Effector memory CD4-positive, alpha-beta T cell (primary cell): ENCODE results near the gene EML4.
"Not testable (repeated sequence)": the region's sequence is repeated elsewhere in the genome, so short reads cannot be mapped to it uniquely, and the experiment has no call there.

Experiments
- DNase-seq, 3 donors: peaks; one replicate each; pipeline ENCODE4 v3.0.0-alpha.2; 2020
- H3K27ac ChIP-seq: 2 replicates; pipeline ENCODE4 v1.7.0; 2013; ENCODE audit warnings: mild to moderate bottlenecking, low read length, moderate library complexity; ENCODE audit not compliant: insufficient read depth, poor library complexity, severe bottlenecking
- H3K27me3 ChIP-seq: replicated peaks from 2 replicates; pipeline ENCODE4 v1.7.0; 2013; ENCODE audit warnings: mild to moderate bottlenecking, low read length; ENCODE audit not compliant: insufficient read depth, control insufficient read depth, poor library complexity, severe bottlenecking
- H3K36me3 ChIP-seq: 2 replicates; pipeline ENCODE4 v1.7.0; 2013; ENCODE audit warnings: mild to moderate bottlenecking, low read length, moderate library complexity; ENCODE audit not compliant: control insufficient read depth, insufficient read depth
- H3K4me1 ChIP-seq: 2 replicates; pipeline ENCODE4 v1.7.0; 2013; ENCODE audit warnings: low read length, mild to moderate bottlenecking; ENCODE audit not compliant: control insufficient read depth, insufficient read depth, poor library complexity, severe bottlenecking
- H3K4me3 ChIP-seq: 2 replicates; pipeline ENCODE4 v1.7.0; 2013; ENCODE audit warnings: low read length, low read depth, mild to moderate bottlenecking; ENCODE audit not compliant: insufficient read depth, poor library complexity, severe bottlenecking
- H3K9me3 ChIP-seq: 2 replicates; pipeline ENCODE4 v1.7.0; 2013; ENCODE audit warnings: mild to moderate bottlenecking, low read length, moderate library complexity; ENCODE audit not compliant: control insufficient read depth

EML4 gene

DNA sequence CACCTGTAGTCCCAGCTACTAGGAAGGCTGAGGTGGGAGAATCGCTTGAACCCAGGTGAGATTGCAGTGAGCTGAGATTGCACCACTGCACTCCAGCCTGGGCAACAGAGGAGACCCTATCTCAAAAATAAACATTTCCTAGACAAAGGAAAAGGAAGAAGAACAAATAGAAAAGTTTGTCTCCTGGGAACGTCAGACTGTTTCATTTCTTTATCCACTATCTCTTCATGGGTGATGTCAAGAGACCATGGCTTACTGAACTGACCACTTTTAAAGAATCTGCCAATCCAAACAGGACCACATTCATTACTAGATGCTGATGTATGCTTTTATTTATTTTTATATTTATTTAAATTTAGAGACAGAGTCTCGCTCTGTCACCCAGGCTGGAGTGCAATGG, 165.1 kb downstream of the EML4 start:
- H3K27me3 ChIP-seq: no peaks in the 10 kb centered on the region
- DNase-seq: no peak
- H3K9me3 ChIP-seq: no peaks in the 10 kb centered on the region
- H3K4me1 ChIP-seq: no peaks in the 10 kb centered on the region
- H3K27ac ChIP-seq: no peak overlapping the region
- peaks cover 67% of the 10 kb centered on the region for H3K36me3 ChIP-seq
- no peak overlapping the region for H3K4me3 ChIP-seq

DNA sequence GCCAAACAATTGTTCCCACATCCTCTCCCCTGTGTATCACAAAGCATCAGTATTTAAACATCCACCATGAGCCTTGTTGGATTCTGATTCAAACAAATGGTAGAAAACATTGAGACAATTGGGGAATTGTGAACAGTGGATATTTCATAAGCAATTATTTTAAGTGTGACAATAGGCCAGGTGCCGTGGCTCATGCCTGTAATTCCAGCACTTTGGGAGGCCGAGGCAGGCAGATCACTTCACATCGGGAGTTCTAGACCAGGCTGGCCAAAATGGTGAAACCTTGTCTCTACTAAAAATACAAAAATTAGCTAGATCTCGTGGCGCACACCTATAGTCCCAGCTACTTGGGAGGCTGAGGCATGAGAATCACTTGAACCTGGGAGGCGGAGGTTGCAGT, 165.7 kb downstream of the EML4 start:
- H3K4me3 ChIP-seq, H3K27ac ChIP-seq, DNase-seq, H3K9me3 ChIP-seq, H3K4me1 ChIP-seq, H3K27me3 ChIP-seq: not testable (repeated sequence)
- peaks cover 61% of the 10 kb centered on the region for H3K36me3 ChIP-seq

DNA sequence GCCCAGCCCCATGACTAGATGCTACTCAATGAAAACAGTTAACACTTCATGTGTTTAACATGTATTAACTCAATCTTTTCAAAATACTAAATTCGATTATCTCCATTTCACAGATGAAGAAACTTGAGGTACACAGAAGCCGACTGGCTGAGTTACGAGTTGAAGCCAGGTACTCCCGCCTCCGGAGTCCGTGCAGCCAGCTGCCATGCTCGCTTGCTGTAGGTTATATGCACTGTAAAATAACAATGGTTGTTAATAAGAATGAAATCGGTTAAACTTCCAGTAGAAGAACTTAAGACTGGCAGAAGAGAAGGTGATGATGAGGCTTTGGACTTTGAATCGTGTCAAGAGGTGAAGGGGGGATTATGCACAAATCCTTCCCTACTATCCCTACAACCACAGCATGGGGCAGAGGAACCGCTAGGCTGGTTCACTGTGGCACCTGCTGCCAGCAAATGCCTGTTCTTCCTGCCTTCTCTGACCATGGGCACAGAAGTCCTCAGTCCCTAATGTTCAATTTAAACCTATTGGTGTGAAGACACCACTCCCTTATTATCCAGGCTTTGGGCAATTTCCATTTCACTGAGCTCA, 166.5 kb downstream of the EML4 start:
- H3K9me3 ChIP-seq: no peaks in the 10 kb centered on the region
- H3K27me3 ChIP-seq: no peaks in the 10 kb centered on the region
- DNase-seq: no peak
- H3K4me3 ChIP-seq: no peak overlapping the region
- no peak overlapping the region for H3K27ac ChIP-seq
- H3K4me1 ChIP-seq: no peaks in the 10 kb centered on the region
- H3K36me3 ChIP-seq: peaks cover 53% of the 10 kb centered on the region

GRCh38 chr2:42336361-42336965, 167.3 kb downstream of the EML4 start:
- Histone ChIP-seq H3K9me3 (no peaks in the 10 kb centered on the region), H3K4me1 (no peaks in the 10 kb centered on the region), H3K4me3 (no peak overlapping the region), H3K36me3 (peaks cover 45% of the 10 kb centered on the region), H3K27me3 (no peaks in the 10 kb centered on the region), H3K27ac (no peak overlapping the region)
- no peak for DNase-seq

GRCh38 chr2:42337356-42337820, 168.2 kb downstream of the EML4 start:
- H3K36me3 ChIP-seq: peaks cover 36% of the 10 kb centered on the region
- no peak for DNase-seq
- H3K4me1 ChIP-seq: no peaks in the 10 kb centered on the region
- H3K9me3 ChIP-seq: no peaks in the 10 kb centered on the region
- no peak overlapping the region for H3K4me3 ChIP-seq
- H3K27me3 ChIP-seq: no peaks in the 10 kb centered on the region
- H3K27ac ChIP-seq: no peak overlapping the region

- H3K36me3 ChIP-seq: peaks cover 30% of the 10 kb centered on the region
- no peaks in the 10 kb centered on the region for H3K27me3 ChIP-seq
- H3K4me3 ChIP-seq: no peak overlapping the region
- H3K27ac ChIP-seq: no peak overlapping the region
- H3K9me3 ChIP-seq: no peaks in the 10 kb centered on the region
- DNase-seq: no peak
- no peaks in the 10 kb centered on the region for H3K4me1 ChIP-seq
These were observed 168.9 kb downstream of the EML4 start for GRCh38 chr2:42337846-42338566.

- Histone ChIP-seq H3K4me1 (no peaks in the 10 kb centered on the region), H3K27ac (no peak overlapping the region), H3K4me3 (no peak overlapping the region), H3K27me3 (no peaks in the 10 kb centered on the region), H3K9me3 (no peaks in the 10 kb centered on the region), H3K36me3 (peaks cover 25% of the 10 kb centered on the region)
- no peak for DNase-seq
These were observed 169.5 kb downstream of the EML4 start for GRCh38 chr2:42338567-42339190.

DNA sequence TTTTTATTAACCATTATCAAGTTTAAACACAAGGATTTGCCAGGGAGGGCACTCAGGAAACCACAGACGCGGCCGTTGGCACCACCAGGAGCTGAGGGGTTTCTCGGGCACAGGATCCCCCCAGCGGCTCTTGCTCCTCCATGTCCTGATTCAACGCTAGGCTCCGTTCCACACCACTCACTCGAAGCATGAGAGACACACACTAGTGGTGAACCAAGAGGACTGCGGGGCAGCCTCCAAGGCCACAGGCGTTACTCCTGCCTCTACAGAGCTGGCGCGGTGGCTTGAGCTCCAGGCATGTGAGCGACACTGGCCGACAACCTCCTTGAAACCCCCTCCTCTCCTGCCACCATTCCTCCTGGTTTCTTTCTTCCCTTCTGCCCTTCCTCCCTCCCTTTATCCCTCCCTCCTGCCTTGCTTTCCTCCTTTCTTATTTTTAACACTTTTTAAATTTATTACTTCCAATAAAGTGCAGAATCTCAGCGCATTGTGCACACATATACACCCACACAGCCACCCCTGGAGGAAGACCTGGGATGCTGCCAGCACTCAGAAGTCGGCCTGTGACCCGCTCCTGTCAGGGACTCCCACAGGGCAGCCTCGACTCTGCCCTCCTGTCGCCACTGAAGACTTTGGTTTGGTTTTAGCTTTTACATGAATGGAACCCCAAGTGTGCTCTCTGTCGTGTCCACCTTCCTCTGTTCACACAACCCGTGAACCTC, 170.2 kb downstream of the EML4 start:
- peaks cover 19% of the 10 kb centered on the region for H3K36me3 ChIP-seq
- no peak for DNase-seq
- no peaks in the 10 kb centered on the region for H3K4me1 ChIP-seq
- no peaks in the 10 kb centered on the region for H3K27me3 ChIP-seq
- H3K9me3 ChIP-seq: no peaks in the 10 kb centered on the region
- H3K4me3 ChIP-seq: no peak overlapping the region
- no peak overlapping the region for H3K27ac ChIP-seq

- H3K27ac ChIP-seq: no peak overlapping the region
- H3K27me3 ChIP-seq: no peaks in the 10 kb centered on the region
- no peak overlapping the region for H3K4me3 ChIP-seq
- no peak for DNase-seq
- H3K4me1 ChIP-seq: no peaks in the 10 kb centered on the region
- H3K36me3 ChIP-seq: peaks cover 19% of the 10 kb centered on the region
- no peaks in the 10 kb centered on the region for H3K9me3 ChIP-seq
These were observed 171.1 kb downstream of the EML4 start for GRCh38 chr2:42340045-42340937.
